Spleen (tissue), 11 donors: ENCODE results near the gene DNAH17. TPM values are rescaled to one million over a fixed set of nuclear protein-coding genes. Genes with fewer than 3 reads are reported as not detected.

Experiments
- DNase-seq: peaks from one replicate; pipeline ENCODE4 v3.0.0-alpha.2; 2020
- H3K27ac ChIP-seq, 8 donors: fragments of 200-600 bp; sonication (generic) in 7 of 8; 1 replicate in 4 of 8; 2 replicates in 4 of 8; pipeline versions ENCODE4 v1.5.0 to v1.8.0; 2016 to 2021; ENCODE audit warnings: inconsistent platforms in 4 of 8, mild to moderate bottlenecking in 4 of 8, moderate library complexity in 1 of 8
- H3K27me3 ChIP-seq, 7 donors: fragments of 200-600 bp; sonication (generic) in 6 of 7; replicated peaks in 1 of 7; 1 replicate in 4 of 7; 2 replicates in 3 of 7; pipeline versions ENCODE4 v1.5.0 to v1.8.0; 2016 to 2021; ENCODE audit warnings: inconsistent platforms in 3 of 7, mild to moderate bottlenecking in 1 of 7
- H3K36me3 ChIP-seq, 6 donors: fragments of 200-600 bp; sonication (generic) in 5 of 6; 1 replicate in 4 of 6; 2 replicates in 2 of 6; pipeline versions ENCODE4 v1.5.0 to v1.8.0; 2016 to 2021; ENCODE audit warnings: inconsistent platforms in 2 of 6
- H3K4me1 ChIP-seq, 6 donors: fragments of 200-600 bp; sonication (generic) in 5 of 6; 1 replicate in 3 of 6; 2 replicates in 3 of 6; pipeline versions ENCODE4 v1.5.0 to v1.8.0; 2016 to 2021; ENCODE audit warnings: inconsistent platforms in 3 of 6
- H3K4me3 ChIP-seq, 8 donors: fragments of 200-600 bp; sonication (generic) in 7 of 8; 1 replicate in 4 of 8; 2 replicates in 4 of 8; pipeline versions ENCODE4 v1.5.0 to v1.8.0; 2016 to 2021; ENCODE audit warnings: inconsistent platforms in 4 of 8, mild to moderate bottlenecking in 4 of 8, moderate library complexity in 2 of 8
- H3K9me3 ChIP-seq, 8 donors: fragments of 200-600 bp; sonication (generic) in 7 of 8; 1 replicate in 4 of 8; 2 replicates in 4 of 8; pipeline versions ENCODE4 v1.5.0 to v1.8.0; 2016 to 2021; ENCODE audit warnings: inconsistent platforms in 4 of 8
- POLR2A ChIP-seq, 3 donors: fragments of 450-650 bp; IDR thresholded peaks; one replicate each; pipeline ENCODE4 v1.5.1; 2017; ENCODE audit warnings: antibody characterized with exemption in 3 of 3, mild to moderate bottlenecking in 1 of 3
- POLR2AphosphoS5 ChIP-seq, 3 donors: sonication (generic); formaldehyde crosslinking; IDR thresholded peaks; one replicate each; pipeline ENCODE4 v1.5.1; 2017; ENCODE audit warnings: antibody characterized with exemption in 3 of 3
- WGBS, 5 donors: extraction: QIAGEN DNeasy Blood & Tissue Kit in 3 of 5; methylation state at CpG; one replicate each; pipeline versions ENCODE4 v1.1.5 to v1.1.7; 2013 to 2018; 5-methylcytosine and 5-hydroxymethylcytosine counted together
- intact Hi-C: fragments of 100-400 bp; cut with DNase I; formaldehyde crosslinking; loops from one replicate; pipeline ENCODE4 v1.15.0; 2023; ENCODE audit warnings: low total_unique reads
- polyA plus RNA-seq, 3 donors: library from polyadenylated mRNA; stranded (reverse); fragments of 200-250 nt; gene quantifications; one replicate each; pipeline ENCODE4 v1.2.1, GENCODE V29; 2013
- total RNA-seq, 7 donors: library from RNA; depleted of rRNA in 3 of 7; stranded (reverse); fragments of >200 nt in 3 of 7; fragmentation: NEBNext Ultra II Directional in 4 of 7; extraction: Animal tissue kit (Norgen Biotek cat#: 25700) in 4 of 7; gene quantifications; one replicate each; pipeline versions ENCODE4 v1.1.0 to v1.2.1, GENCODE V29; 2016 to 2021
- TF ChIP-seq, protein P1 (sequence below), 11 experiments: fragments of 200-600 bp in 7 of 11; fragments of 450-650 bp in 4 of 11; sonication (generic) in 4 of 11; IDR thresholded peaks in 8 of 11; conservative IDR thresholded peaks in 3 of 11; 1 replicate in 7 of 11; 2 replicates in 4 of 11; pipeline versions ENCODE4 v1.4.0 to v1.8.0; 2016 to 2021; ENCODE audit warnings: antibody characterized with exemption in 11 of 11, inconsistent platforms in 4 of 11, mild to moderate bottlenecking in 1 of 11
- donor health status: healthy with polysubstance abuse.
- donor health status: DM: no; HTN: no; CAD: no; lungs with moderate emphysema.
- donor health status: DM: no; HTN: no; CAD: no.
- donor health status: Bipolar disorder and iron deficiency.
- donor health status: healthy.
- donor health status: DM: no; HTN: no; CAD: no.
- donor health status: DM: yes; HTN: yes; CAD: no.

Gene DNAH17
- total and polyA plus RNA-seq, 10 donors: 0.06 to 1.0 (median 0.72) TPM; not detected in 1

DNA sequence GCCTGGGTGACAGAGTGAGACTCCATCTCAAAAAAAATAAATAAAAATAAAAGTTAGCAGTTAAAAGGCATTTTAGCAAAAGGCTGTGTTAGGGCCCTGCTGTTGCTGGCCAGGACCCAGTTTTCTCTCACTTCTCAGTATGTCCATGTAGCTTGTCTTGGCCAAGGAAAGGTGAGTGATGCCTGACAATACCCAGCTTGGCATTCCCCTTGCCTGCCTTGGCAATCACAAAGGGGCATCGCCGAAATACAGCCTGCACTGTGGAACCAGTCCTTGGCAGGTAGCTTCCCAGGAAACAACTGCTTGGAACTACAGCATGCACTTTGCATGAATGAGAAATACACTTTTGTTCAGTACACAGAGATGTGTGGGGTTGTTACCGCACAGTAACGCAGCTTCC is 61.7 kb downstream of the DNAH17 start:
- H3K4me3 ChIP-seq: no peak overlapping the region
- no peaks in the 10 kb centered on the region for H3K4me1 ChIP-seq
- intact Hi-C loops: no loop called here
- H3K27ac ChIP-seq: no peak overlapping the region
- WGBS, 5 donors: 77 to 97% (median 93%) methylated on average over 4 of the region's 4 CpGs
- DNase-seq: peak; percentile 6
- no peaks in the 10 kb centered on the region for H3K9me3 ChIP-seq
- TF ChIP-seq, protein P1, sequence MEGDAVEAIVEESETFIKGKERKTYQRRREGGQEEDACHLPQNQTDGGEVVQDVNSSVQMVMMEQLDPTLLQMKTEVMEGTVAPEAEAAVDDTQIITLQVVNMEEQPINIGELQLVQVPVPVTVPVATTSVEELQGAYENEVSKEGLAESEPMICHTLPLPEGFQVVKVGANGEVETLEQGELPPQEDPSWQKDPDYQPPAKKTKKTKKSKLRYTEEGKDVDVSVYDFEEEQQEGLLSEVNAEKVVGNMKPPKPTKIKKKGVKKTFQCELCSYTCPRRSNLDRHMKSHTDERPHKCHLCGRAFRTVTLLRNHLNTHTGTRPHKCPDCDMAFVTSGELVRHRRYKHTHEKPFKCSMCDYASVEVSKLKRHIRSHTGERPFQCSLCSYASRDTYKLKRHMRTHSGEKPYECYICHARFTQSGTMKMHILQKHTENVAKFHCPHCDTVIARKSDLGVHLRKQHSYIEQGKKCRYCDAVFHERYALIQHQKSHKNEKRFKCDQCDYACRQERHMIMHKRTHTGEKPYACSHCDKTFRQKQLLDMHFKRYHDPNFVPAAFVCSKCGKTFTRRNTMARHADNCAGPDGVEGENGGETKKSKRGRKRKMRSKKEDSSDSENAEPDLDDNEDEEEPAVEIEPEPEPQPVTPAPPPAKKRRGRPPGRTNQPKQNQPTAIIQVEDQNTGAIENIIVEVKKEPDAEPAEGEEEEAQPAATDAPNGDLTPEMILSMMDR (IDR thresholded peaks at IDR 0.05 in 8 of 11, conservative IDR thresholded peaks at IDR 0.05 in 3 of 11): no peak
- TF ChIP-seq POLR2A (IDR thresholded peaks at IDR 0.05) (no peak), POLR2AphosphoS5 (IDR thresholded peaks at IDR 0.05) (no peak)
- peaks cover 0 to under 1% (median 0%) of the 10 kb centered on the region in 7 donors for H3K27me3 ChIP-seq
- H3K36me3 ChIP-seq: no peaks in the 10 kb centered on the region

GRCh38 chr17:78514521-78514920 is 62.7 kb downstream of the DNAH17 start:
- H3K27me3 ChIP-seq: peaks cover 0 to 4% (median 0%) of the 10 kb centered on the region in 7 donors
- H3K9me3 ChIP-seq: no peaks in the 10 kb centered on the region
- WGBS, 5 donors: 89 to 95% (median 92%) methylated on average over 18 of the region's 18 CpGs
- no peaks in the 10 kb centered on the region for H3K36me3 ChIP-seq
- TF ChIP-seq POLR2AphosphoS5 (IDR thresholded peaks at IDR 0.05): no peak
- TF ChIP-seq, protein P1 (IDR thresholded peaks at IDR 0.05 in 8 of 11, conservative IDR thresholded peaks at IDR 0.05 in 3 of 11): no peak
- TF ChIP-seq POLR2A (IDR thresholded peaks at IDR 0.05): no peak
- intact Hi-C loops: no loop called here
- DNase-seq: peak; percentile 64
- H3K4me3 ChIP-seq: no peak overlapping the region
- H3K27ac ChIP-seq: no peak overlapping the region
- H3K4me1 ChIP-seq: no peaks in the 10 kb centered on the region

DNA sequence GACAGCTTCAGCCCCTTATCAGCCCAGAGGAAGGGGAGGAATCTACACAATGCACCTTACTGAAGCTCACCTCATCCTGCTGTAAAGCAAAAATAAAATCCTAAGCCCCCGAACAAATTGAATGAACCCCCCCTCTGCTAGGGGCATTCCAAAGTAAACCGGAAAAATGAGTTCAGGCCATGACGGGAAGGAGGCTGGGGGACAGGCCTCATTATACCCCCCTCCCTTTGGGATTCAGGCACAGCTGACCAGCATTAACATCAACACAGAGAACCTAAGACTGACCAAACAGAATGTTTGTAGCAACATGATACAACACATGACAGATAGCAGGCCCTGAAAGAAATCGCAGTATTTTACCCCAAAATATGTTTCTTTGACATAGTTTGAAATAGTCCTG is 64.2 kb downstream of the DNAH17 start:
- no peaks in the 10 kb centered on the region for H3K9me3 ChIP-seq
- no peaks in the 10 kb centered on the region for H3K4me1 ChIP-seq
- H3K4me3 ChIP-seq: no peak overlapping the region
- no peak for DNase-seq
- no peaks in the 10 kb centered on the region for H3K36me3 ChIP-seq
- peaks cover 0 to 6% (median 0%) of the 10 kb centered on the region in 7 donors for H3K27me3 ChIP-seq
- WGBS, 5 donors: 77 to 91% (median 80%) methylated on average over 4 of the region's 4 CpGs
- intact Hi-C loops: no loop called here
- TF ChIP-seq, protein P1 (IDR thresholded peaks at IDR 0.05 in 8 of 11, conservative IDR thresholded peaks at IDR 0.05 in 3 of 11): no peak
- TF ChIP-seq POLR2AphosphoS5 (IDR thresholded peaks at IDR 0.05) (no peak), POLR2A (IDR thresholded peaks at IDR 0.05) (no peak)
- no peak overlapping the region for H3K27ac ChIP-seq

- 82 to 91% (median 89%) methylated on average over 28 of the region's 28 CpGs for WGBS, 5 donors
- Histone ChIP-seq H3K36me3 (no peaks in the 10 kb centered on the region), H3K4me3 (no peak overlapping the region), H3K9me3 (no peaks in the 10 kb centered on the region), H3K4me1 (no peaks in the 10 kb centered on the region), H3K27me3 (peaks cover 0 to 23% (median 0%) of the 10 kb centered on the region in 7 donors), H3K27ac (no peak overlapping the region)
- intact Hi-C loops: no loop called here
- DNase-seq: peak; percentile 41
- TF ChIP-seq, protein P1 (IDR thresholded peaks at IDR 0.05 in 8 of 11, conservative IDR thresholded peaks at IDR 0.05 in 3 of 11): no peak
- TF ChIP-seq POLR2A (IDR thresholded peaks at IDR 0.05) (no peak), POLR2AphosphoS5 (IDR thresholded peaks at IDR 0.05) (no peak)
Observed at GRCh38 chr17:78510141-78511075, 66.8 kb downstream of the DNAH17 start.
